CD4-positive, alpha-beta T cell treated with Interferon gamma for 1 hour (primary cell): ENCODE results near the gene KDM1B.
"Not testable (repeated sequence)": the region's sequence is repeated elsewhere in the genome, so short reads cannot be mapped to it uniquely, and the experiment has no call there.

Source experiments
- DNase-seq: peaks from one replicate; pipeline ENCODE4 v3.0.0-alpha.2; 2020

The KDM1B gene

GRCh38 chr6:18203786-18204185 lies 48.6 kb downstream of the KDM1B start:
- DNase-seq = no peak

- DNase-seq = no peak
Measured at GRCh38 chr6:18204691-18205090, 49.5 kb downstream of the KDM1B start.

- no peak for DNase-seq
Measured at GRCh38 chr6:18206591-18206990, 51.4 kb downstream of the KDM1B start.

- no peak for DNase-seq
Measured at GRCh38 chr6:18207438-18207837, 52.2 kb downstream of the KDM1B start.

- DNase-seq = no peak
Measured at GRCh38 chr6:18207949-18208348, 52.7 kb downstream of the KDM1B start.

GRCh38 chr6:18208778-18209177 lies 53.6 kb downstream of the KDM1B start:
- DNase-seq = not testable (repeated sequence)

GRCh38 chr6:18209539-18210197 lies 54.4 kb downstream of the KDM1B start:
- DNase-seq = no peak

- DNase-seq = no peak
Measured at GRCh38 chr6:18210707-18211106, 55.5 kb downstream of the KDM1B start.

- DNase-seq = no peak
Measured at GRCh38 chr6:18211338-18211737, 56.1 kb downstream of the KDM1B start.

GRCh38 chr6:18212231-18212630 lies 57.0 kb downstream of the KDM1B start:
- DNase-seq = no peak

GRCh38 chr6:18213439-18213838 lies 58.2 kb downstream of the KDM1B start:
- no peak for DNase-seq

- DNase-seq = no peak
Measured at GRCh38 chr6:18214003-18214402, 58.8 kb downstream of the KDM1B start.

GRCh38 chr6:18215436-18215835 lies 60.2 kb downstream of the KDM1B start:
- DNase-seq = no peak

GRCh38 chr6:18216411-18216810 lies 61.2 kb downstream of the KDM1B start:
- no peak for DNase-seq

GRCh38 chr6:18218233-18218632 lies 63.0 kb downstream of the KDM1B start:
- DNase-seq = no peak

- DNase-seq = no peak
Measured at GRCh38 chr6:18219591-18219990, 64.4 kb downstream of the KDM1B start.

GRCh38 chr6:18221288-18221615 lies 66.0 kb downstream of the KDM1B start:
- DNase-seq = no peak

GRCh38 chr6:18226451-18227105 lies 71.4 kb downstream of the KDM1B start:
- not testable (repeated sequence) for DNase-seq

- not testable (repeated sequence) for DNase-seq
Measured at GRCh38 chr6:18227166-18227565, 71.9 kb downstream of the KDM1B start.

- DNase-seq = not testable (repeated sequence)
Measured at GRCh38 chr6:18228590-18228989, 73.4 kb downstream of the KDM1B start.

GRCh38 chr6:18231856-18232255 lies 76.6 kb downstream of the KDM1B start:
- not testable (repeated sequence) for DNase-seq

- DNase-seq = not testable (repeated sequence)
Measured at GRCh38 chr6:18233770-18234169, 78.5 kb downstream of the KDM1B start.

GRCh38 chr6:18234564-18234963 lies 79.3 kb downstream of the KDM1B start:
- DNase-seq = no peak

- no peak for DNase-seq
Measured at GRCh38 chr6:18235524-18235923, 80.3 kb downstream of the KDM1B start.

- DNase-seq = no peak
Measured at GRCh38 chr6:18237167-18237566, 81.9 kb downstream of the KDM1B start.
